ENCODE data around the gene AHNAK. TPM values are rescaled to one million over a fixed set of nuclear protein-coding genes. Genes with fewer than 3 reads are reported as not detected.

AHNAK gene
- total RNA-seq, 1 donor from 2014 or later: 14.9 TPM

GRCh38 chr11:62494246-62494645 lies 52.4 kb downstream of the AHNAK start:
- Histone ChIP-seq H3K9ac (no peak overlapping the region), H3K9me3 (ENCODE audit: low read depth) (no peaks in the 10 kb centered on the region), H3K4me2 (no peak overlapping the region), H4K20me1 (ENCODE audit: low read depth) (no peaks in the 10 kb centered on the region), H2AFZ (replicated peaks) (no peak overlapping the region), H3K27ac (no peak overlapping the region), H3K36me3 (no peaks in the 10 kb centered on the region), H3K27me3 (no peaks in the 10 kb centered on the region), H3K4me3 (no peak overlapping the region), H3F3A (ENCODE audit: low read depth) (no peaks in the 10 kb centered on the region), H3K4me1 (no peaks in the 10 kb centered on the region), H3K79me2 (ENCODE audit: low read depth) (no peaks in the 10 kb centered on the region)
- Mint-ChIP-seq H3K36me3 (no peaks in the 10 kb centered on the region), H3K9me3 (no peaks in the 10 kb centered on the region), H3K4me1 (peaks cover 7% of the 10 kb centered on the region), H3K27ac (no peak overlapping the region), H3K27me3 (ENCODE audit: insufficient read depth, low read depth) (peaks cover 14% of the 10 kb centered on the region), H3K4me3 (no peak overlapping the region)
- TF ChIP-seq EZH2 (IDR thresholded peaks at IDR 0.05) (no peak), CTCF (IDR thresholded peaks at IDR 0.05) (no peak), EZH2phosphoT487 (IDR thresholded peaks at IDR 0.05) (no peak)
- DNase-seq (ENCODE audit: low spot score): no peak

- no peak overlapping the region for H3K27ac Mint-ChIP-seq
- TF ChIP-seq EZH2 (IDR thresholded peaks at IDR 0.05): no peak
- TF ChIP-seq CTCF (IDR thresholded peaks at IDR 0.05): no peak
- no peak for TF ChIP-seq EZH2phosphoT487 (IDR thresholded peaks at IDR 0.05)
Measured at GRCh38 chr11:62493801-62494200, 52.8 kb downstream of the AHNAK start.

GRCh38 chr11:62492586-62492985 lies 54.0 kb downstream of the AHNAK start:
- no peaks in the 10 kb centered on the region for H4K20me1 ChIP-seq (ENCODE audit: low read depth)
- peaks cover 12% of the 10 kb centered on the region for H3K27me3 Mint-ChIP-seq (ENCODE audit: insufficient read depth, low read depth)

More at GRCh38 chr11:62493801-62494200, 52.8 kb downstream of the AHNAK start:
- Histone ChIP-seq H3F3A (ENCODE audit: low read depth) (no peaks in the 10 kb centered on the region), H3K4me1 (no peaks in the 10 kb centered on the region), H3K4me3 (no peak overlapping the region), H3K79me2 (ENCODE audit: low read depth) (no peaks in the 10 kb centered on the region), H2AFZ (replicated peaks) (no peak overlapping the region), H3K27ac (no peak overlapping the region), H3K4me2 (no peak overlapping the region), H4K20me1 (ENCODE audit: low read depth) (no peaks in the 10 kb centered on the region), H3K36me3 (no peaks in the 10 kb centered on the region), H3K27me3 (no peaks in the 10 kb centered on the region), H3K9me3 (ENCODE audit: low read depth) (no peaks in the 10 kb centered on the region), H3K9ac (no peak overlapping the region)
- H3K27me3 Mint-ChIP-seq (ENCODE audit: insufficient read depth, low read depth): peaks cover 12% of the 10 kb centered on the region
- no peak overlapping the region for H3K4me3 Mint-ChIP-seq
- peaks cover 7% of the 10 kb centered on the region for H3K4me1 Mint-ChIP-seq
- no peaks in the 10 kb centered on the region for H3K9me3 Mint-ChIP-seq
- no peaks in the 10 kb centered on the region for H3K36me3 Mint-ChIP-seq
- no peak for DNase-seq (ENCODE audit: low spot score)

More at GRCh38 chr11:62492586-62492985, 54.0 kb downstream of the AHNAK start:
- no peak overlapping the region for H2AFZ ChIP-seq (replicated peaks)
- H3K4me2 ChIP-seq: no peak overlapping the region
- H3K9me3 Mint-ChIP-seq: no peaks in the 10 kb centered on the region
- no peaks in the 10 kb centered on the region for H3K36me3 ChIP-seq
- H3K9me3 ChIP-seq (ENCODE audit: low read depth): no peaks in the 10 kb centered on the region
- no peak overlapping the region for H3K27ac ChIP-seq
- H3K4me1 Mint-ChIP-seq: peaks cover 9% of the 10 kb centered on the region
- no peak overlapping the region for H3K4me3 Mint-ChIP-seq
- H3K36me3 Mint-ChIP-seq: no peaks in the 10 kb centered on the region
- TF ChIP-seq EZH2 (IDR thresholded peaks at IDR 0.05): no peak
- no peak for TF ChIP-seq CTCF (IDR thresholded peaks at IDR 0.05)
- no peak for TF ChIP-seq EZH2phosphoT487 (IDR thresholded peaks at IDR 0.05)
- no peaks in the 10 kb centered on the region for H3K27me3 ChIP-seq
- no peak for DNase-seq (ENCODE audit: low spot score)
- H3F3A ChIP-seq (ENCODE audit: low read depth): no peaks in the 10 kb centered on the region
- no peak overlapping the region for H3K9ac ChIP-seq
- H3K79me2 ChIP-seq (ENCODE audit: low read depth): no peaks in the 10 kb centered on the region
- no peak overlapping the region for H3K27ac Mint-ChIP-seq
- no peaks in the 10 kb centered on the region for H3K4me1 ChIP-seq
- no peak overlapping the region for H3K4me3 ChIP-seq
